NCI-H2227 (cell line): Measurements from ENCODE around the gene KIF25.

Experiments
- DNase-seq: peaks from one replicate; lab custom pipeline; 2025; ENCODE audit not compliant: unreplicated experiment; lab: John Stamatoyannopoulos, UW

The KIF25 gene

GRCh38 chr6:168086616-168087015 lies 89.1 kb downstream of the KIF25 start:
- DNase-seq: no peak

DNA sequence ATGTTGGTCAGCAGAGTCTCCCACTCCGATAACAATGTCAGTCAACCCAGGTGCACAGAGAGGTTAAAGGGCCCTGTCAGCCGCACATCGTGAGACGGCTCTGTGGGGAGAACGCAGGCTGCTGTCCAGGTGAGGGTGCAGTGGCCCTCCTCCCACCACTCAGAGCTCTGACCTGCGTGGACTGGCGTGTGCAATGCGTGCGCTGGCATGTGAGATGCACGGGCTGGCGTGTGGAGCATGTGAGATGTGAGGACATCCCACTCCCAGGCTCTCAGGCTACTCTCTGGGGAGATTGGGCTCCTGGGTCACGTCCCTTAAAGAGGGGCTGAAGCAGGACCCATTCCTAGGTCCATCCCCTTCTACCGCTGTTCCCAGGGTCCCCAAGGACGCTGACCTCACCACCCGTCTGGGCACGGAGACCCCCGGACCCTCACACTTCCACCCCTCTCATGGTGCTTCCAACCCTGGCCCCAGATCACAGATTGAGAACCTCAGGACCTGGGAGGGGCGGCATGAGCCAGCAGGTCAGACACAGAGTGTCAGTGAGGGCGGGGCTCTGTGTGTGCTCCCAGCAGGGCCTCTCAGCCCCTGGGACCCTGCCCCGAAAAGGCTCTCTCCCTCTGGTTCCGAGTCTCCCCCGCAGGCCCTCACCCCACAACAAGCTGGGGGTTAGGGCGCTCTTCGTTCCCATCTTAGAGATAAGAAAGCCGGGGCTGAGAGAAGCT lies 90.1 kb downstream of the KIF25 start:
- DNase-seq: no peak

DNA sequence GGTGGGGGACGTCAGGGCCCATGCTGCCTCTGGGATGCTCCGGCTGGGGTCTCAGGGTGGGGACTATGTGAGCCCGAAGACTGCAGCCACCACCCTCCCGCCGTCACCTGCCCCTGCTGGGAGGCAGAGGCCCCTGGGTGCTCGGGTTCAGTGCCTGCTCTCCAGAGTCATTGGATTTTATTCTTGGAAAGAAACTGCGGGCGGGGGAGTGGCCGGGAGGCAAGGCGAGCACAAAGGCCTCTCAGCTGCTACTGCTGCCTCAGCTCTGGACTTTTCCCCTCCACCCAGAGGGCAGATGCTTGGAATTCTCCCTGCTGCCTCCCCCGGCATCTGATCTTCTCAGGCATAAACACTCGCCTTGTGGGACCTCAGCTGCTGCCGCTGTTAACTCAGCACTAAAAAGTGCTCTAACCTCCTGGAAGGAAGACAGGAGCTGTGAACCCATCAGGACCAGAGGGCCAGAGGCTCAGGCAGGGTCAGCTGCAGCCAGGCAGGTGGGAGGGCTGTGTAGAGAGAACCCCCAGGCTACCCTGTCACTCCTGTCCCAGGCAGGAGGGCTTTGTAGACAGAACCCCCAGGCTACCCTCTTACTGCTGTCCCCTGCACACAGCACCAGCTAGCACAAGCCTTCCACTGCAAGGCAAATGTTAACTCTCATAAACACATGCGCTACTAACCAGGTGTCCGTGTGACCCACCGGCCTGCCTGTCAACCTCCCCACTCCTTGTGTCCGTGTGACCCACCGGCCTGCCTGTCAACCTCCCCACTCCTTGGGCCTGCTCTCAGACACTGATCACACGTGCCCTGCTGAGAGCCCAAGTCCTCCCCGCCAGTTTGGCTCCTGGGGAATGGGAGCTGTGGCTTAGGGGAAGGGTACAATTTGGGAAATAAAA lies 90.9 kb downstream of the KIF25 start:
- no peak for DNase-seq

DNA sequence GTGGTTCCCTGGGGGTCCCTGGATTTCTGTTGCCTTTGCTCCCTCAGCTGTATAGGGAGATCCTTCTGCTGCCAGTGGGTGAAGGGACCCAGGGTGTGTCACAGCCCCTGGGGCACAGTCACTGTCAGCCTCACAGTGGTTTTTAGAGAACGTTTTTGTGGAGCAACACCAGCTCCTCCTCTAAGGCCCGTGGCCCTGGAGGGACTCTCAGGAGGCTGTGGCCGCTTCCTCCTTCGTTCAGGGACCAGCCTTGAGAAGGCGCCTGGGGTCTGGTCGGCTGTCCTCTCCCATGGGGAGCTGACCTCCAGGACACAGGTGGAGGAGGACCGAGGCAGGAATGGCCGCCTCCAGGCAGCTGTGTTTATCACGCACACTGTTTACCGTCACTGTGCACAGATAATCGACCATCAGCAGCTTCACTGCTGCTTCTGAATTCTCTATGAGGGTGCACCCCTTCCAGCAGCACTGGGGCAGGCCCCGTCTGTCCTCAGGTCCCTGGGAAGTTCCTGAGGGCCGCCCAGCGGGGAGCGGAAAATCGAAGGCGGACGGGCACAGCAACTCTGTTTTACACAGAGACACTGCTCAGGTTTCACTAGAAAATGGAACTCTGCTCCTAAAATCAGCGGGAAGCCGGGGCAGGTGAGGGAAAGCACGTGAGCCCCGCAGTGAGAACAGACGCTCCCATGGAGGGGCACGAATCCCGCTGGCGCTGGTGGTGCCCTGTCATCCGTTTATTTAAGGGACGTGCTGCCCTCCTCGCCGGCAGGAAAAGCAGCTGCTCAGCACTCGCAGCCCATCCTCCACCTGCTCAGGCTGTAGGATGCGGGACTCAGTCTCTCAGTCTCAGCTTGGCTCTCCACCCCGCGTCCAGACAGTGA lies 92.0 kb downstream of the KIF25 start:
- DNase-seq: no peak

- DNase-seq: no peak
Measured at GRCh38 chr6:168090064-168090690, 92.7 kb downstream of the KIF25 start.

DNA sequence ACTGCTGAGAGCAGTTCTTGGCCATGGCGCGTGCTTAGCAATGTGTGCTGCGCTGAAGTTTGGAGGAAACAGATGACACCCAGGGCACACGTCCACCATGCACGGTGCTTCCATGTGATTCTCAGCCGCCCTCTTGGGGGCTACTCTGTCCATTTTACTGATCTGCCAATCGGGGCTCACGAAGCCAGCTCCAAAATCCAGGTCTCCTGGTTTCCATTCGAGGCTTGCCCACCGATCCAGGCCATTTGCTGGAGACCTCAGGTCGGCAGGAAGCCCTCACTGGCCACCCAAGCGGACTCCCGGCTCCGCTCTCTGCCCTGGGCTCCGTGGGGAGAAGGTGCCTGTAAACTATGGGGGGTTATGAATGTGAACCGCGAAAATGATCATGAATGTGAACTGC lies 93.2 kb downstream of the KIF25 start:
- DNase-seq: no peak

- no peak for DNase-seq
Measured at GRCh38 chr6:168091381-168092264, 94.2 kb downstream of the KIF25 start.

DNA sequence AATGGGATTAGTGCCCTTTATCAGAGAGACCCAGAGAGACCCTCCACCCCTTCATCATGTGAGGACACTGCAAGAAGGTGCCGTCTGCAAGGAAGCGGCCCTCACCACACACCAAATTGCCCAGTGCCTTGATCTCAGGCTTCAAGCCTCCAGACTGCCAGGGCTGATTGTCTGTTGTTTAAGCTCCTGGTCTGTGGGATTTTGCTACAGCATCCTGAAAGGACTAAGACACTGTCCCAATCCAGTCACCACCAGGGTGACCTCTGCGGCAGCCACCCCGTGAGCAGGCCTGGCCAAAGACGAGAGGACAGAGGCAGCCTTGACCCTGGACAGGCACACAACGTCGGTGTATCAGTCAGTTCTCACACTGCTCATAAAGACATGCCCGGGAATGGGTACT lies 95.1 kb downstream of the KIF25 start:
- DNase-seq: no peak

DNA sequence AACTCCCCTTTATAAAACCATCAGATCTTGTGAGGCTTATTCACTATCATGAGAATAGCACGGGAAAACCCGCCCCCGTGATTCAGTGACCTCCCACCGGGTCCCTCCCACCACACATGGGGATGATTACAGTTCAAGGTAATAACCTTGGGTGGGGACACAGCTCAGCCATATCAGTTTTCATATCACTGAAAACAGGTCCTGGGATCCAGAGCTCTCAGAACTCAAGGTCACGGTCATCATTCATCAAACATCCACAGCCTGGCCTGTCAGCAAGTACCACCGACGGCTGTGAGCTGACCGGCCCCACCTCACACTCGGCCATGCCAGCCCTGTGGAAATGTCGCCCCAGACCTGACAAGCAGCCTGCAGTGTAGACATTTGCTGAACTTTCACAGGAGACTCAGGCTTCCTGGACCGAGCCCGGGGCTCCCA lies 95.6 kb downstream of the KIF25 start:
- DNase-seq: no peak

- DNase-seq: no peak
Measured at GRCh38 chr6:168093634-168094033, 96.2 kb downstream of the KIF25 start.
